IMR-90 (cell line): ENCODE measurements around the gene MMRN2. TPM values are rescaled to one million over a fixed set of nuclear protein-coding genes. Genes with fewer than 3 reads are reported as not detected.
A peak's percentile ranks its signal among the peaks of the same experiment; 100 is the strongest.

Experiments used
- ATAC-seq: fragments of 200-7000 bp; cut with Tn5 transposase; 2 replicates; pipeline ENCODE4 v1.9.1; 2020; ENCODE audit warnings: low read depth, mild to moderate bottlenecking, moderate library complexity
- BruUV-seq: library from RNA; stranded (reverse); fragments of 400-500 nt; replicated peaks from 2 replicates; lab custom pipeline; 2021; lab: Mats Ljungman, UMichigan
- CTCF ChIA-PET: fragments of 300-600 bp; formaldehyde crosslinking; extraction: SDS; loops from one replicate; lab custom pipeline; 2021; ENCODE audit warnings: antibody characterized with exemption; lab: Yijun Ruan, JAX
- POLR2A ChIA-PET: fragments of 300-600 bp; sonication (Branson Sonifier 250); formaldehyde crosslinking; loops from one replicate; lab custom pipeline; 2022; ENCODE audit warnings: antibody characterized with exemption; ENCODE audit not compliant: unreplicated experiment; lab: Charles Lee
- DNase-seq: peaks from one replicate; pipeline ENCODE4 v3.0.0; 2013
- H2AFZ ChIP-seq: replicated peaks from 2 replicates; pipeline ENCODE3; 2013; ENCODE audit warnings: low read length, mild to moderate bottlenecking; ENCODE audit not compliant: poor library complexity
- H2AK5ac ChIP-seq: 2 replicates; pipeline ENCODE4 v1.6.1; 2013; ENCODE audit warnings: low read depth, low read length, inconsistent platforms
- H2AK9ac ChIP-seq: replicated peaks from 2 replicates; pipeline ENCODE3; 2013; ENCODE audit warnings: mild to moderate bottlenecking, low read depth, low read length, moderate library complexity; ENCODE audit not compliant: poor library complexity
- H2BK120ac ChIP-seq: 2 replicates; pipeline ENCODE4 v1.6.1; 2013; ENCODE audit warnings: low read depth, low read length, inconsistent platforms
- H2BK15ac ChIP-seq: 3 replicates; pipeline ENCODE4 v1.6.1; 2013; ENCODE audit warnings: low read depth, low read length, inconsistent platforms
- H2BK20ac ChIP-seq: 2 replicates; pipeline ENCODE4 v1.6.1; 2013; ENCODE audit warnings: low read depth, mild to moderate bottlenecking, inconsistent platforms, low read length, moderate library complexity
- H2BK5ac ChIP-seq: 2 replicates; pipeline ENCODE4 v1.6.1; 2013; ENCODE audit warnings: mild to moderate bottlenecking, low read depth, low read length, inconsistent platforms; ENCODE audit not compliant: poor library complexity, severe bottlenecking
- H3K14ac ChIP-seq: replicated peaks from 2 replicates; pipeline ENCODE4 v1.6.1; 2013; ENCODE audit warnings: low read depth, low read length, inconsistent platforms
- H3K18ac ChIP-seq: 2 replicates; pipeline ENCODE4 v1.6.1; 2013; ENCODE audit warnings: low read depth, low read length, control low read depth
- H3K23ac ChIP-seq: 2 replicates; pipeline ENCODE4 v1.6.1; 2013; ENCODE audit warnings: low read depth, low read length, inconsistent platforms
- H3K27ac ChIP-seq: 2 replicates; pipeline ENCODE4 v1.5.1; 2013; ENCODE audit warnings: mild to moderate bottlenecking, control low read depth, low read length; ENCODE audit not compliant: insufficient read depth
- H3K27me3 ChIP-seq: 2 replicates; pipeline ENCODE4 v1.6.1; 2013; ENCODE audit warnings: low read length; ENCODE audit not compliant: control insufficient read depth, insufficient read depth
- H3K36me3 ChIP-seq: 2 replicates; pipeline ENCODE4 v1.6.1; 2013; ENCODE audit warnings: low read length, mixed read lengths; ENCODE audit not compliant: control insufficient read depth, insufficient read depth
- H3K4ac ChIP-seq: 2 replicates; pipeline ENCODE4 v1.6.1; 2013; ENCODE audit warnings: low read depth, low read length, inconsistent platforms
- H3K4me1 ChIP-seq: 2 replicates; pipeline ENCODE4 v1.6.1; 2013; ENCODE audit warnings: low read length, mixed read lengths; ENCODE audit not compliant: control insufficient read depth, insufficient read depth
- H3K4me2 ChIP-seq: 2 replicates; pipeline ENCODE4 v1.6.1; 2013; ENCODE audit warnings: low read depth, mild to moderate bottlenecking, control low read depth, low read length, moderate library complexity
- H3K4me3 ChIP-seq: 2 replicates; pipeline ENCODE4 v1.5.1; 2013; ENCODE audit warnings: low read depth, mild to moderate bottlenecking, control low read depth, low read length, moderate library complexity; ENCODE audit not compliant: insufficient read depth
- H3K56ac ChIP-seq: 2 replicates; pipeline ENCODE4 v1.6.1; 2013; ENCODE audit warnings: low read length, inconsistent platforms; ENCODE audit not compliant: insufficient read depth; ENCODE audit errors: extremely low read depth
- H3K79me1 ChIP-seq, 2 experiments: 2 replicates each; pipeline ENCODE4 v1.6.1; 2013; ENCODE audit warnings: low read length in 2 of 2, inconsistent platforms in 1 of 2, low read depth in 1 of 2
- H3K9ac ChIP-seq: 2 replicates; pipeline ENCODE4 v1.6.1; 2013; ENCODE audit warnings: low read depth, low read length, control low read depth
- H3K9me1 ChIP-seq: 2 replicates; pipeline ENCODE4 v1.6.1; 2013; ENCODE audit warnings: low read length, inconsistent platforms; ENCODE audit not compliant: insufficient read depth
- H3K9me3 ChIP-seq: 2 replicates; pipeline ENCODE4 v1.6.1; 2013; ENCODE audit warnings: low read length; ENCODE audit not compliant: control insufficient read depth, insufficient read depth
- H4K20me1 ChIP-seq: 2 replicates; pipeline ENCODE4 v1.6.1; 2013; ENCODE audit warnings: low read length, inconsistent platforms; ENCODE audit not compliant: insufficient read depth
- H4K5ac ChIP-seq: 2 replicates; pipeline ENCODE4 v1.6.1; 2013; ENCODE audit warnings: mild to moderate bottlenecking, low read depth, low read length, control low read depth
- H4K8ac ChIP-seq, 2 experiments: 2 replicates each; pipeline ENCODE4 v1.6.1; 2013; ENCODE audit warnings: low read depth in 2 of 2, low read length in 2 of 2, control low read depth in 1 of 2, inconsistent platforms in 1 of 2
- H4K91ac ChIP-seq: 2 replicates; pipeline ENCODE4 v1.6.1; 2013; ENCODE audit warnings: low read depth, low read length, inconsistent platforms; ENCODE audit not compliant: insufficient read depth
- BHLHE40 ChIP-seq: fragments of 150-350 bp; IDR thresholded peaks from 2 replicates; pipeline ENCODE4 v1.6.1; 2016; ENCODE audit warnings: mild to moderate bottlenecking, low read depth, low read length
- CHD1 ChIP-seq: IDR thresholded peaks from 2 replicates; pipeline ENCODE4 v1.6.1; 2012; ENCODE audit warnings: low read depth, low read length, improper control_type of control experiment
- CTCF ChIP-seq: conservative IDR thresholded peaks from 2 replicates; pipeline ENCODE4 v1.5.1; 2012; ENCODE audit warnings: mild to moderate bottlenecking, low read depth, low read length, improper control_type of control experiment
- ELK1 ChIP-seq: fragments of 150-350 bp; IDR thresholded peaks from 2 replicates; pipeline ENCODE4 v1.6.1; 2016; ENCODE audit warnings: low read depth, mild to moderate bottlenecking, low read length, moderate library complexity, borderline replicate concordance
- FOS ChIP-seq: fragments of 150-350 bp; IDR thresholded peaks from 2 replicates; pipeline ENCODE4 v1.6.1; 2016; ENCODE audit warnings: low read depth, low read length
- MAFK ChIP-seq: IDR thresholded peaks from 2 replicates; pipeline ENCODE4 v1.6.1; 2012; ENCODE audit warnings: low read depth, low read length, improper control_type of control experiment
- MAZ ChIP-seq: IDR thresholded peaks from 2 replicates; pipeline ENCODE4 v1.6.1; 2012; ENCODE audit warnings: low read depth, mild to moderate bottlenecking, low read length, improper control_type of control experiment, moderate library complexity, borderline replicate concordance
- MXI1 ChIP-seq: IDR thresholded peaks from 2 replicates; pipeline ENCODE4 v1.6.1; 2012; ENCODE audit warnings: low read depth, mild to moderate bottlenecking, low read length, moderate library complexity, borderline replicate concordance
- NFE2L2 ChIP-seq: fragments of 150-350 bp; IDR thresholded peaks from 2 replicates; pipeline ENCODE4 v1.6.1; 2016; ENCODE audit warnings: low read depth, mild to moderate bottlenecking, low read length
- POLR2A ChIP-seq: IDR thresholded peaks from 2 replicates; pipeline ENCODE4 v1.6.1; 2012; ENCODE audit warnings: mild to moderate bottlenecking, low read depth, low read length
- RCOR1 ChIP-seq: IDR thresholded peaks from 2 replicates; pipeline ENCODE4 v1.6.1; 2012; ENCODE audit warnings: mild to moderate bottlenecking, low read length, improper control_type of control experiment; ENCODE audit not compliant: insufficient replicate concordance
- RFX5 ChIP-seq: IDR thresholded peaks from 2 replicates; pipeline ENCODE4 v1.8.0; 2012; ENCODE audit warnings: low read depth, mild to moderate bottlenecking, low read length, moderate library complexity
- SMC3 ChIP-seq: fragments of 150-350 bp; IDR thresholded peaks from 2 replicates; pipeline ENCODE4 v1.6.1; 2016; ENCODE audit warnings: low read depth, mild to moderate bottlenecking, antibody characterized with exemption, low read length, moderate library complexity
- WGBS, 2 experiments: methylation state at CpG; one replicate each; pipeline versions ENCODE4 v1.1.5 to v1.1.7; 2013; ENCODE audit warnings: missing lambda C conversion rate in 2 of 2; ENCODE audit not compliant: insufficient read length in 1 of 2; ENCODE audit errors: extremely low coverage in 2 of 2; 5-methylcytosine and 5-hydroxymethylcytosine counted together
- dilution Hi-C: fragments of 300-500 bp; cut with HindIII; formaldehyde crosslinking; loops from one replicate; pipeline ENCODE4 v1.14.3; 2018; ENCODE audit warnings: low sequenced_read_pairs; ENCODE audit not compliant: unreplicated experiment
- in situ Hi-C: fragments of 300-500 bp; cut with MboI; formaldehyde crosslinking; loops from 3 replicates; pipeline ENCODE4 v1.14.3; 2019; ENCODE audit warnings: low sequenced_read_pairs, inconsistent platforms, mixed read lengths
- intact Hi-C: fragments of 100-400 bp; cut with micrococcal nuclease; formaldehyde crosslinking; loops from 2 replicates; pipeline ENCODE4 v1.10.0; 2022
- polyA plus RNA-seq, 3 experiments: library from polyadenylated mRNA; depleted of rRNA; stranded (reverse); fragments of >200 nt; gene quantifications; 2 replicates each; pipeline ENCODE4 v1.2.3, GENCODE V29; 2012; ENCODE audit warnings: low replicate concordance in 1 of 3
- total RNA-seq: library from RNA; depleted of rRNA; stranded (reverse); fragments of >200 nt; gene quantifications from 2 replicates; pipeline ENCODE4 v1.2.3, GENCODE V29; 2012
- TF ChIP-seq, protein P1 (sequence below): fragments of 150-350 bp; IDR thresholded peaks from 2 replicates; pipeline ENCODE4 v1.6.1; 2017; ENCODE audit warnings: mild to moderate bottlenecking, antibody characterized with exemption, low read length, low read depth

MMRN2 gene
- total and polyA plus RNA-seq, 2 of the 4 experiments (the other 2 are of a cell fraction) = 1.6 to 1.8 TPM

DNA sequence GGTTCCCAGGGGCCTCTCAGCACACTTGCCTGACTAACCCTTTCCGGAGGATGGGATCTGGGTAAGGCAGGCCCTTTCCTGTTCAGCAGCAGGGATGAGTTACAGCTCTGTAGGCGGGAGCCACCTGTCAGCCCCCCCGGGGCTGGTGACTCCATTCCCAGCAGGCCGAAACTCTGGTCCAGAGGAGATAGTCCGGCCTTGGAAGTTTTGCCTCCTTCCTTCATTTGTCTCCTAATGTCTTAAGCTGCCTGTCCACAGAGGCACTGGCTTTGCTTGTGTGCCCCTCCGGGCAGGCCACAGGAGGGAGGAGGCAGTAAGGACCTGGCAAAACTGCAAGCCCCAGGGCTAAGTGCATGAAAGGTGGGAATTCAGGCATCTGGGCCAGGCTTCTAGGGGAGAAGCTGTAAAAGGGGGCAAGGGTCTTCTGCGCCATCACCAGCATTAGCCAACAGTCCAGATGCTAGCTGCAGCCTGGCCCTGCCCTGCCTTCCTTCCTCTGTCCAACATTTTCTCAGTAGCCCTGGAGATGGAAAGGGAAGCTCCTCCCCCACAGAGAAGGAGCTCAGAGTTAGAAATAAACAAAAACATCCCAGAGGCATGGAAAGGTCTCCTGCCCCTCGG lies 12.1 kb upstream of the MMRN2 start:
- peak overlapping the region; percentile 75 for H3K4me3 ChIP-seq
- 62% methylated on average over 4 of the region's 8 CpGs; no CpG with 5 or more reads in 1 of the 2 experiments for WGBS, 2 experiments
- ChIA-PET CTCF (interaction anchor here (0.6 kb wide), 1 partner anchor 15 kb away, joined by 3 read pairs; no protein-coding TSS in a partner anchor), POLR2A (no interaction called here)
- in situ Hi-C loops = no loop called here
- peak overlapping the region; percentile 92 for H3K27ac ChIP-seq
- H3K36me3 ChIP-seq = no peaks in the 10 kb centered on the region
- H3K9me3 ChIP-seq = no peaks in the 10 kb centered on the region
- peak overlapping the region; percentile 85 for H2BK5ac ChIP-seq
- DNase-seq = peak; percentile 57
- no TSS peak for BruUV-seq
- peaks cover 20% of the 10 kb centered on the region for H3K9me1 ChIP-seq
- H3K27me3 ChIP-seq = no peaks in the 10 kb centered on the region
- peaks cover 0 to 40% of the 10 kb centered on the region in 2 experiments; a peak in 3 of 4 replicates for H3K79me1 ChIP-seq
- peaks cover 36% of the 10 kb centered on the region for H3K4me1 ChIP-seq
- H3K56ac ChIP-seq = 0 out of 2 replicates have a peak overlapping the region, but pooled peaks have one; percentile 20
- peak overlapping the region; percentile 97 for H3K4me2 ChIP-seq
- peak overlapping the region in 1 of 2 experiments; percentile 64; a peak in 1 of 4 replicates for H4K8ac ChIP-seq
- dilution Hi-C loops = no loop called here
- no peak overlapping the region for H2BK20ac ChIP-seq
- ATAC-seq = peak; percentile 38
- no peak overlapping the region; the same call in 2 of the 3 replicates for H2BK15ac ChIP-seq
- H3K23ac ChIP-seq = peak overlapping the region; percentile 49; the same call in 1 of the 2 replicates
- intact Hi-C loops = loop anchor here (2.0 kb wide), 1 partner anchor 123 kb away; no protein-coding TSS in a partner anchor
- H3K9ac ChIP-seq = peak overlapping the region; percentile 56
- no peak overlapping the region; the same call in 1 of the 2 replicates for H4K5ac ChIP-seq
- no peak for TF ChIP-seq MAZ
- no peak for TF ChIP-seq RFX5
- TF ChIP-seq, protein P1, sequence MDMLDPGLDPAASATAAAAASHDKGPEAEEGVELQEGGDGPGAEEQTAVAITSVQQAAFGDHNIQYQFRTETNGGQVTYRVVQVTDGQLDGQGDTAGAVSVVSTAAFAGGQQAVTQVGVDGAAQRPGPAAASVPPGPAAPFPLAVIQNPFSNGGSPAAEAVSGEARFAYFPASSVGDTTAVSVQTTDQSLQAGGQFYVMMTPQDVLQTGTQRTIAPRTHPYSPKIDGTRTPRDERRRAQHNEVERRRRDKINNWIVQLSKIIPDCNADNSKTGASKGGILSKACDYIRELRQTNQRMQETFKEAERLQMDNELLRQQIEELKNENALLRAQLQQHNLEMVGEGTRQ = no peak
- TF ChIP-seq ELK1 = no peak
- no peak for TF ChIP-seq MAFK
- no peak for TF ChIP-seq CTCF
- no peak for TF ChIP-seq MXI1
- no peak for TF ChIP-seq SMC3
- TF ChIP-seq POLR2A = no peak
- TF ChIP-seq NFE2L2 = no peak
- TF ChIP-seq CHD1 = no peak
- TF ChIP-seq RCOR1 = no peak
- TF ChIP-seq FOS = no peak
- TF ChIP-seq BHLHE40 = no peak
- peak overlapping the region; percentile 56; the same call in 1 of the 2 replicates for H4K91ac ChIP-seq
- H2AFZ ChIP-seq = peak overlapping the region; percentile 92
- peak overlapping the region; percentile 20; the same call in 1 of the 2 replicates for H2BK120ac ChIP-seq
- H3K4ac ChIP-seq = peak overlapping the region; percentile 67
- peak overlapping the region; percentile 99 for H2AK9ac ChIP-seq
- H3K18ac ChIP-seq = peak overlapping the region; percentile 1; the same call in 1 of the 2 replicates
- no peaks in the 10 kb centered on the region; the same call in 1 of the 2 replicates for H4K20me1 ChIP-seq
- peak overlapping the region; percentile 37 for H3K14ac ChIP-seq
- H2AK5ac ChIP-seq = peak overlapping the region; percentile 67
